ENCODE results near the gene BMP6. TPM values are rescaled to one million over a fixed set of nuclear protein-coding genes. Genes with fewer than 3 reads are reported as not detected.

The BMP6 gene
- total and polyA plus RNA-seq, 2 experiments from 2014 or later, result 0.84 to 2.8 TPM

DNA sequence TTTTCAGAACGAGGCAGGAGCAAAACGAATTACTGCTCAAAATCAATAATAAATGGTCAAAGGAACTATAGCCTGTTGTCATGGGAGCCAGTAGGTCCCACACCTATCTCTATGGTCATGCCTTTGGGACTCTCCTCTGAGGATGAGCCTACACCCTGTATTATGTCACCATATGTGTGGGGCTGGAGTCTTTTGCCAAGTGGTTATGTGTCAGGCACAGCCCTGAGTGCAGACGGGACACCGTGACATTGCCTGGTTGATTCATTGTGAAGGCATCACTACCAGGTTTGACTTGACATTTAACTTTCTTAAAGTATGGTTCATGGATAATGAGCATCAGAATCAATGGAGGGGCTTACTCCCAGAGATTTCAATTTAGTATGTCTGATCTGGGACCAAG lies 23.6 kb downstream of the BMP6 start:
- peaks cover 13% of the 10 kb centered on the region for H3K4me1 Mint-ChIP-seq
- H3K36me3 Mint-ChIP-seq (ENCODE audit: low read depth), result no peaks in the 10 kb centered on the region
- no peaks in the 10 kb centered on the region for H3K79me2 ChIP-seq (replicated peaks; ENCODE audit: insufficient read depth)
- ATAC-seq (no peak), DNase-seq (ENCODE audit: low spot score) (no peak)
- no peak overlapping the region for H3K4me2 ChIP-seq
- H4K20me1 ChIP-seq (replicated peaks; ENCODE audit: insufficient read depth), result no peaks in the 10 kb centered on the region
- H3K9me2 ChIP-seq (ENCODE audit: insufficient read depth), result no peaks in the 10 kb centered on the region
- H3K27me3 Mint-ChIP-seq (ENCODE audit: insufficient read depth, low read depth, poor library complexity), result peaks cover 7% of the 10 kb centered on the region
- no peaks in the 10 kb centered on the region for H3K36me3 ChIP-seq (ENCODE audit: insufficient read depth)
- no peak overlapping the region for H3K4me3 Mint-ChIP-seq
- no peaks in the 10 kb centered on the region for H3F3A ChIP-seq (replicated peaks; ENCODE audit: low read depth)
- H2AFZ ChIP-seq, result no peak overlapping the region
- H3K27me3 ChIP-seq (ENCODE audit: insufficient read depth), result no peaks in the 10 kb centered on the region
- no peak overlapping the region for H3K27ac ChIP-seq (ENCODE audit: low read depth)
- no peaks in the 10 kb centered on the region for H3K4me1 ChIP-seq (ENCODE audit: insufficient read depth)
- H3K27ac Mint-ChIP-seq, result no peak overlapping the region
- no peak overlapping the region for H3K4me3 ChIP-seq
- TF ChIP-seq, protein P1, sequence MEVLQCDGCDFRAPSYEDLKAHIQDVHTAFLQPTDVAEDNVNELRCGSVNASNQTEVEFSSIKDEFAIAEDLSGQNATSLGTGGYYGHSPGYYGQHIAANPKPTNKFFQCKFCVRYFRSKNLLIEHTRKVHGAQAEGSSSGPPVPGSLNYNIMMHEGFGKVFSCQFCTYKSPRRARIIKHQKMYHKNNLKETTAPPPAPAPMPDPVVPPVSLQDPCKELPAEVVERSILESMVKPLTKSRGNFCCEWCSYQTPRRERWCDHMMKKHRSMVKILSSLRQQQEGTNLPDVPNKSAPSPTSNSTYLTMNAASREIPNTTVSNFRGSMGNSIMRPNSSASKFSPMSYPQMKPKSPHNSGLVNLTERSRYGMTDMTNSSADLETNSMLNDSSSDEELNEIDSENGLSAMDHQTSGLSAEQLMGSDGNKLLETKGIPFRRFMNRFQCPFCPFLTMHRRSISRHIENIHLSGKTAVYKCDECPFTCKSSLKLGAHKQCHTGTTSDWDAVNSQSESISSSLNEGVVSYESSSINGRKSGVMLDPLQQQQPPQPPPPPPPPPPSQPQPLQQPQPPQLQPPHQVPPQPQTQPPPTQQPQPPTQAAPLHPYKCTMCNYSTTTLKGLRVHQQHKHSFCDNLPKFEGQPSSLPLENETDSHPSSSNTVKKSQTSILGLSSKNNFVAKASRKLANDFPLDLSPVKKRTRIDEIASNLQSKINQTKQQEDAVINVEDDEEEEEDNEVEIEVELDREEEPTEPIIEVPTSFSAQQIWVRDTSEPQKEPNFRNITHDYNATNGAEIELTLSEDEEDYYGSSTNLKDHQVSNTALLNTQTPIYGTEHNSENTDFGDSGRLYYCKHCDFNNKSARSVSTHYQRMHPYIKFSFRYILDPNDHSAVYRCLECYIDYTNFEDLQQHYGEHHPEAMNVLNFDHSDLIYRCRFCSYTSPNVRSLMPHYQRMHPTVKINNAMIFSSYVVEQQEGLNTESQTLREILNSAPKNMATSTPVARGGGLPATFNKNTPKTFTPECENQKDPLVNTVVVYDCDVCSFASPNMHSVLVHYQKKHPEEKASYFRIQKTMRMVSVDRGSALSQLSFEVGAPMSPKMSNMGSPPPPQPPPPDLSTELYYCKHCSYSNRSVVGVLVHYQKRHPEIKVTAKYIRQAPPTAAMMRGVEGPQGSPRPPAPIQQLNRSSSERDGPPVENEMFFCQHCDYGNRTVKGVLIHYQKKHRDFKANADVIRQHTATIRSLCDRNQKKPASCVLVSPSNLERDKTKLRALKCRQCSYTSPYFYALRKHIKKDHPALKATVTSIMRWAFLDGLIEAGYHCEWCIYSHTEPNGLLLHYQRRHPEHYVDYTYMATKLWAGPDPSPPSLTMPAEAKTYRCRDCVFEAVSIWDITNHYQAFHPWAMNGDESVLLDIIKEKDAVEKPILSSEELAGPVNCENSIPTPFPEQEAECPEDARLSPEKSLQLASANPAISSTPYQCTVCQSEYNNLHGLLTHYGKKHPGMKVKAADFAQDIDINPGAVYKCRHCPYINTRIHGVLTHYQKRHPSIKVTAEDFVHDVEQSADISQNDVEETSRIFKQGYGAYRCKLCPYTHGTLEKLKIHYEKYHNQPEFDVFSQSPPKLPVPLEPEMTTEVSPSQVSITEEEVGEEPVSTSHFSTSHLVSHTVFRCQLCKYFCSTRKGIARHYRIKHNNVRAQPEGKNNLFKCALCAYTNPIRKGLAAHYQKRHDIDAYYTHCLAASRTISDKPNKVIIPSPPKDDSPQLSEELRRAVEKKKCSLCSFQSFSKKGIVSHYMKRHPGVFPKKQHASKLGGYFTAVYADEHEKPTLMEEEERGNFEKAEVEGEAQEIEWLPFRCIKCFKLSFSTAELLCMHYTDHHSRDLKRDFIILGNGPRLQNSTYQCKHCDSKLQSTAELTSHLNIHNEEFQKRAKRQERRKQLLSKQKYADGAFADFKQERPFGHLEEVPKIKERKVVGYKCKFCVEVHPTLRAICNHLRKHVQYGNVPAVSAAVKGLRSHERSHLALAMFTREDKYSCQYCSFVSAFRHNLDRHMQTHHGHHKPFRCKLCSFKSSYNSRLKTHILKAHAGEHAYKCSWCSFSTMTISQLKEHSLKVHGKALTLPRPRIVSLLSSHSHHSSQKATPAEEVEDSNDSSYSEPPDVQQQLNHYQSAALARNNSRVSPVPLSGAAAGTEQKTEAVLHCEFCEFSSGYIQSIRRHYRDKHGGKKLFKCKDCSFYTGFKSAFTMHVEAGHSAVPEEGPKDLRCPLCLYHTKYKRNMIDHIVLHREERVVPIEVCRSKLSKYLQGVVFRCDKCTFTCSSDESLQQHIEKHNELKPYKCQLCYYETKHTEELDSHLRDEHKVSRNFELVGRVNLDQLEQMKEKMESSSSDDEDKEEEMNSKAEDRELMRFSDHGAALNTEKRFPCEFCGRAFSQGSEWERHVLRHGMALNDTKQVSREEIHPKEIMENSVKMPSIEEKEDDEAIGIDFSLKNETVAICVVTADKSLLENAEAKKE (CRISPR knock-in tag; IDR thresholded peaks at IDR 0.05), result no peak
- TF ChIP-seq ZNF114 (CRISPR knock-in tag; IDR thresholded peaks at IDR 0.05) (no peak), POLR2AphosphoS5 (IDR thresholded peaks at IDR 0.05; ENCODE audit: low read depth) (no peak), CREB1 (CRISPR knock-in tag; IDR thresholded peaks at IDR 0.05; ENCODE audit: low read depth) (no peak), JUNB (IDR thresholded peaks at IDR 0.05; ENCODE audit: unreplicated experiment) (no peak), EZH2 (IDR thresholded peaks at IDR 0.05; ENCODE audit: low read depth, unreplicated experiment) (no peak)
- TF ChIP-seq, protein P2, sequence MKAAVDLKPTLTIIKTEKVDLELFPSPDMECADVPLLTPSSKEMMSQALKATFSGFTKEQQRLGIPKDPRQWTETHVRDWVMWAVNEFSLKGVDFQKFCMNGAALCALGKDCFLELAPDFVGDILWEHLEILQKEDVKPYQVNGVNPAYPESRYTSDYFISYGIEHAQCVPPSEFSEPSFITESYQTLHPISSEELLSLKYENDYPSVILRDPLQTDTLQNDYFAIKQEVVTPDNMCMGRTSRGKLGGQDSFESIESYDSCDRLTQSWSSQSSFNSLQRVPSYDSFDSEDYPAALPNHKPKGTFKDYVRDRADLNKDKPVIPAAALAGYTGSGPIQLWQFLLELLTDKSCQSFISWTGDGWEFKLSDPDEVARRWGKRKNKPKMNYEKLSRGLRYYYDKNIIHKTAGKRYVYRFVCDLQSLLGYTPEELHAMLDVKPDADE (IDR thresholded peaks at IDR 0.05), result no peak
- no peaks in the 10 kb centered on the region for H3K9me3 Mint-ChIP-seq
